ENCODE results near the gene GDNF.
"Not testable (repeated sequence)": the region's sequence is repeated elsewhere in the genome, so short reads cannot be mapped to it uniquely, and the experiment has no call there.

Gene GDNF

GRCh38 chr5:37786862-37787519 lies 52.9 kb downstream of the GDNF start:
- DNase-seq (ENCODE audit: extremely low read depth, low read depth) = no peak
- TF ChIP-seq CTCF (IDR thresholded peaks at IDR 0.05; ENCODE audit: low read depth, low read length) = no peak

GRCh38 chr5:37786416-37786815 lies 53.4 kb downstream of the GDNF start:
- no peak for DNase-seq (ENCODE audit: extremely low read depth, low read depth)
- TF ChIP-seq CTCF (IDR thresholded peaks at IDR 0.05; ENCODE audit: low read depth, low read length) = no peak

- not testable (repeated sequence) for DNase-seq (ENCODE audit: extremely low read depth, low read depth)
Observed at GRCh38 chr5:37781409-37781808, 58.4 kb downstream of the GDNF start.

- no peak for TF ChIP-seq CTCF (IDR thresholded peaks at IDR 0.05; ENCODE audit: low read depth, low read length)
- no peak for DNase-seq (ENCODE audit: extremely low read depth, low read depth)
Observed at GRCh38 chr5:37777432-37778130, 62.3 kb downstream of the GDNF start.

- DNase-seq (ENCODE audit: extremely low read depth, low read depth) = peak; percentile 80
- TF ChIP-seq CTCF (IDR thresholded peaks at IDR 0.05; ENCODE audit: low read depth, low read length) = no peak
Observed at GRCh38 chr5:37776826-37777225, 63.0 kb downstream of the GDNF start.

GRCh38 chr5:37774912-37775483 lies 64.8 kb downstream of the GDNF start:
- DNase-seq (ENCODE audit: extremely low read depth, low read depth) = no peak

GRCh38 chr5:37773809-37774208 lies 66.0 kb downstream of the GDNF start:
- no peak for DNase-seq (ENCODE audit: extremely low read depth, low read depth)
- no peak for TF ChIP-seq CTCF (IDR thresholded peaks at IDR 0.05; ENCODE audit: low read depth, low read length)

More at GRCh38 chr5:37774912-37775483, 64.8 kb downstream of the GDNF start:
- TF ChIP-seq CTCF (IDR thresholded peaks at IDR 0.05; ENCODE audit: low read depth, low read length) = peak; percentile 59

All from AG09319 (cell line).